ENCODE results near the gene FN1.

Gene FN1

GRCh38 chr2:215347878-215348277 is 88.0 kb downstream of the FN1 start:
- TF ChIP-seq, protein P1, sequence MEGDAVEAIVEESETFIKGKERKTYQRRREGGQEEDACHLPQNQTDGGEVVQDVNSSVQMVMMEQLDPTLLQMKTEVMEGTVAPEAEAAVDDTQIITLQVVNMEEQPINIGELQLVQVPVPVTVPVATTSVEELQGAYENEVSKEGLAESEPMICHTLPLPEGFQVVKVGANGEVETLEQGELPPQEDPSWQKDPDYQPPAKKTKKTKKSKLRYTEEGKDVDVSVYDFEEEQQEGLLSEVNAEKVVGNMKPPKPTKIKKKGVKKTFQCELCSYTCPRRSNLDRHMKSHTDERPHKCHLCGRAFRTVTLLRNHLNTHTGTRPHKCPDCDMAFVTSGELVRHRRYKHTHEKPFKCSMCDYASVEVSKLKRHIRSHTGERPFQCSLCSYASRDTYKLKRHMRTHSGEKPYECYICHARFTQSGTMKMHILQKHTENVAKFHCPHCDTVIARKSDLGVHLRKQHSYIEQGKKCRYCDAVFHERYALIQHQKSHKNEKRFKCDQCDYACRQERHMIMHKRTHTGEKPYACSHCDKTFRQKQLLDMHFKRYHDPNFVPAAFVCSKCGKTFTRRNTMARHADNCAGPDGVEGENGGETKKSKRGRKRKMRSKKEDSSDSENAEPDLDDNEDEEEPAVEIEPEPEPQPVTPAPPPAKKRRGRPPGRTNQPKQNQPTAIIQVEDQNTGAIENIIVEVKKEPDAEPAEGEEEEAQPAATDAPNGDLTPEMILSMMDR (IDR thresholded peaks at IDR 0.05; ENCODE audit: insufficient read depth, low read length, missing control alignments): no peak
- no peak overlapping the region for H3K4me3 ChIP-seq (ENCODE audit: low read depth, low read length)
- DNase-seq (ENCODE audit: low read depth, low spot score): no peak
- POLR2A ChIA-PET: no interaction called here
- CTCF ChIA-PET: no interaction called here

- no peak for DNase-seq (ENCODE audit: low read depth, low spot score)
- ChIA-PET POLR2A (no interaction called here), CTCF (interaction anchor here (1.0 kb wide), 1 partner anchor 611 kb away, joined by 4 read pairs; no protein-coding TSS in a partner anchor)
- H3K4me3 ChIP-seq (ENCODE audit: low read depth, low read length): no peak overlapping the region
- TF ChIP-seq, protein P1 (IDR thresholded peaks at IDR 0.05; ENCODE audit: insufficient read depth, low read length, missing control alignments): no peak
These were observed 96.8 kb downstream of the FN1 start for GRCh38 chr2:215338883-215339679.

DNA sequence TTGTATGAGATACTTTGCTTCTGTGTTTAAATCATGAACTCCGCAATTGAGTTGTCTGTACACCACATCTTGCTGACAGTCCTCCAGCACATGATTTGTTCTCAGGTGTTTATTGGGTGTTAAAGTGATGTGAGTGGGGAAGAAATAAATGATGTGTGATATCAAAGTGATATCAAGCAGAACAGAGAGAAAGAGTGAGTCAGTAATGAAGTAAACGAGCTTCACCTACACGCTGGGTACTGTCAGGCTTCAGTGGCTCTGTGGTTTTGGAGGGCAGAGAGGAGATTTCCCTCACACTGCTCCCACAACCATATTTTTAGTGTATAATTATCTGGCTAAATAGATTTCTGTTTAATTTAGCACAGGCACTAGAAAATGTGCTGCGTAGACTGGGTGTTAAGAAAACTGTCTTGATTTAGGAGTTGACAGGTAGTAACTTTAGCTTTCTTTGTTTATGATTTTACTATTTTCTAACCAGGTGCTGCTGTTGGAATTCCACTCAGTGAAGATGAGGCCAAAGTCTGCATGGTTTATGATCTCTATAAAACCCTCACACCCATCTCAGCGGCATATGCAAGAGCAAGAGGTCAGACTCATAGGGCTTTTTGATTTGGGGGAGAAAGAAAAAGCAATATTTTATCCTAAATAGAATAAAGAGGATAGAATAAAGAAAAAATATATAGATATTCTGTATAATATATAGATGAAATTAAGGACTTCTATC is 102.8 kb downstream of the FN1 start:
- ChIA-PET POLR2A (no interaction called here), CTCF (no interaction called here)
- H3K4me3 ChIP-seq (ENCODE audit: low read depth, low read length): no peak overlapping the region
- DNase-seq (ENCODE audit: low read depth, low spot score): no peak
- TF ChIP-seq, protein P1 (IDR thresholded peaks at IDR 0.05; ENCODE audit: insufficient read depth, low read length, missing control alignments): no peak

GRCh38 chr2:215328066-215328465 is 107.8 kb downstream of the FN1 start:
- no peak for DNase-seq (ENCODE audit: low read depth, low spot score)
- no peak overlapping the region for H3K4me3 ChIP-seq (ENCODE audit: low read depth, low read length)
- TF ChIP-seq, protein P1 (IDR thresholded peaks at IDR 0.05; ENCODE audit: insufficient read depth, low read length, missing control alignments): no peak
- ChIA-PET POLR2A (no interaction called here), CTCF (no interaction called here)

DNA sequence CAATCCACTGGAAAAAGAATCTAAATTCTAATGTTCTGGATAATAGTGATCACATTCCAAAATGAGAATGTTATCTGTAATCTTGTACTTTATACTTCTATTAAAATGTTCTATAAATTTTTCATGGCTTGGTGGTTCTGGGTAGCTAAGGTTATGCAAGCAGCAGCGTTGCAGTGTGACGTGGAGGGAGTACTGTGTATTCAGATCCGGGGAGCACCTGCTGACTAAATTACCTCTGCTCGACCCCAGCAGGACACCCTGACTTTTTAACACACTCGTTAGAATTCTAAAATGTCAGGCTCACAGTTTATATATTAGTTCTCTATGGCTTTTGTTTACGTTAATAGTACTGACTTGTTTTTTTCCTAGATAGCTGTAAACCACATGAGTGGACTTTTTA is 111.1 kb downstream of the FN1 start:
- CTCF ChIA-PET: interaction anchor here (1.2 kb wide), 1 partner anchor 596 kb away, joined by 3 read pairs; no protein-coding TSS in a partner anchor
- H3K4me3 ChIP-seq (ENCODE audit: low read depth, low read length): no peak overlapping the region
- TF ChIP-seq, protein P1 (IDR thresholded peaks at IDR 0.05; ENCODE audit: insufficient read depth, low read length, missing control alignments): no peak
- DNase-seq (ENCODE audit: low read depth, low spot score): no peak
- POLR2A ChIA-PET: no interaction called here

- H3K4me3 ChIP-seq (ENCODE audit: low read depth, low read length): no peak overlapping the region
- TF ChIP-seq, protein P1 (IDR thresholded peaks at IDR 0.05; ENCODE audit: insufficient read depth, low read length, missing control alignments): no peak
- DNase-seq (ENCODE audit: low read depth, low spot score): no peak
- ChIA-PET CTCF (no interaction called here), POLR2A (no interaction called here)
These were observed 115.2 kb downstream of the FN1 start for GRCh38 chr2:215320679-215321078.

All from AG04449 (cell line).